Measurements from ENCODE around the gene BUD23.

- TF ChIP-seq POLR2A (IDR thresholded peaks at IDR 0.05; ENCODE audit: low read depth, low read length) (no peak), TAF1 (IDR thresholded peaks at IDR 0.05; ENCODE audit: low read depth, low read length) (no peak), SPI1 (IDR thresholded peaks at IDR 0.05; ENCODE audit: low read depth, low read length) (no peak), POLR2AphosphoS5 (IDR thresholded peaks at IDR 0.05; ENCODE audit: low read depth, low read length) (no peak), PAX5 (IDR thresholded peaks at IDR 0.05; ENCODE audit: insufficient read depth, low read length, severe bottlenecking) (no peak), POU2F2 (IDR thresholded peaks at IDR 0.05; ENCODE audit: low read depth, low read length) (no peak)
These were observed 44.5 kb upstream of the BUD23 start for GRCh38 chr7:73638911-73639310.
